ACC112 (cell line): ENCODE data around the gene TCL1A.

Experiments used
- H2AFZ ChIP-seq: fragments of 200-600 bp; sonication (generic); one replicate; pipeline ENCODE4 v1.6.0; 2017; ENCODE audit warnings: antibody characterized with exemption, low read length; ENCODE audit not compliant: unreplicated experiment
- H3K27ac ChIP-seq: fragments of 200-600 bp; sonication (generic); 2 replicates; pipeline ENCODE4 v1.5.1; 2014; ENCODE audit warnings: low read depth, mild to moderate bottlenecking, antibody characterized with exemption, low read length, moderate library complexity
- H3K27me3 ChIP-seq: fragments of 200-600 bp; sonication (generic); 2 replicates; pipeline ENCODE4 v1.6.1; 2014; ENCODE audit warnings: mild to moderate bottlenecking, antibody characterized with exemption, low read length, moderate library complexity, mixed read lengths; ENCODE audit not compliant: insufficient read depth
- H3K36me3 ChIP-seq: fragments of 200-600 bp; sonication (generic); 2 replicates; pipeline ENCODE4 v1.6.1; 2016; ENCODE audit warnings: mild to moderate bottlenecking, antibody characterized with exemption, low read length, moderate library complexity, mixed read lengths; ENCODE audit not compliant: insufficient read depth
- H3K4me1 ChIP-seq: fragments of 200-600 bp; sonication (generic); one replicate; pipeline ENCODE4 v1.6.1; 2016; ENCODE audit warnings: low read length, mixed read lengths; ENCODE audit not compliant: insufficient read depth, unreplicated experiment, control insufficient read depth
- H3K4me3 ChIP-seq: fragments of 200-600 bp; sonication (generic); 2 replicates; pipeline ENCODE4 v1.5.1; 2014; ENCODE audit warnings: mild to moderate bottlenecking, low read depth, low read length
- H3K79me2 ChIP-seq: fragments of 200-600 bp; sonication (generic); one replicate; pipeline ENCODE4 v1.6.0; 2016; ENCODE audit warnings: low read length; ENCODE audit not compliant: control insufficient read depth, unreplicated experiment, insufficient read depth

The TCL1A gene

GRCh38 chr14:95692109-95692508, 21.8 kb downstream of the TCL1A start:
- H3K79me2 ChIP-seq, result no peaks in the 10 kb centered on the region
- H3K36me3 ChIP-seq, result no peaks in the 10 kb centered on the region
- H3K4me1 ChIP-seq, result no peaks in the 10 kb centered on the region
- no peaks in the 10 kb centered on the region for H3K27me3 ChIP-seq
- H3K27ac ChIP-seq, result no peak overlapping the region
- H3K4me3 ChIP-seq, result no peak overlapping the region
- no peak overlapping the region for H2AFZ ChIP-seq

- no peak overlapping the region for H2AFZ ChIP-seq
- no peak overlapping the region for H3K4me3 ChIP-seq
- H3K27ac ChIP-seq, result no peak overlapping the region
- H3K36me3 ChIP-seq, result no peaks in the 10 kb centered on the region
- no peaks in the 10 kb centered on the region for H3K27me3 ChIP-seq
- no peaks in the 10 kb centered on the region for H3K4me1 ChIP-seq
- no peaks in the 10 kb centered on the region for H3K79me2 ChIP-seq
These were observed 22.3 kb downstream of the TCL1A start for GRCh38 chr14:95691591-95691990.

GRCh38 chr14:95690815-95691214, 23.1 kb downstream of the TCL1A start:
- no peaks in the 10 kb centered on the region for H3K4me1 ChIP-seq
- H2AFZ ChIP-seq, result no peak overlapping the region
- H3K36me3 ChIP-seq, result no peaks in the 10 kb centered on the region
- H3K4me3 ChIP-seq, result no peak overlapping the region
- no peak overlapping the region for H3K27ac ChIP-seq
- no peaks in the 10 kb centered on the region for H3K27me3 ChIP-seq
- no peaks in the 10 kb centered on the region for H3K79me2 ChIP-seq

GRCh38 chr14:95689441-95689840, 24.5 kb downstream of the TCL1A start:
- Histone ChIP-seq H3K4me1 (no peaks in the 10 kb centered on the region), H3K4me3 (no peak overlapping the region), H3K27ac (no peak overlapping the region), H3K27me3 (no peaks in the 10 kb centered on the region), H3K36me3 (no peaks in the 10 kb centered on the region), H3K79me2 (no peaks in the 10 kb centered on the region), H2AFZ (no peak overlapping the region)

GRCh38 chr14:95686935-95687334, 27.0 kb downstream of the TCL1A start:
- Histone ChIP-seq H3K27ac (no peak overlapping the region), H3K79me2 (no peaks in the 10 kb centered on the region), H3K4me1 (no peaks in the 10 kb centered on the region), H3K4me3 (no peak overlapping the region), H3K27me3 (no peaks in the 10 kb centered on the region), H3K36me3 (no peaks in the 10 kb centered on the region), H2AFZ (no peak overlapping the region)

GRCh38 chr14:95685978-95686922, 27.7 kb downstream of the TCL1A start, which contains the start of gene TCL1B:
Gene TCL1B, plus strand, starts transcription at chr14:95686426. Its CDS starts 42 bp downstream, at chr14:95686468.
- H3K36me3 ChIP-seq, result no peaks in the 10 kb centered on the region
- H2AFZ ChIP-seq, result no peak within 1 kb of the TSS
- H3K4me3 ChIP-seq, result no peak within 1 kb of the TSS
- no peaks in the 10 kb centered on the region for H3K4me1 ChIP-seq
- no peaks in the 10 kb centered on the region for H3K27me3 ChIP-seq
- H3K79me2 ChIP-seq, result no peaks in the 10 kb centered on the region
- no peak within 1 kb of the TSS for H3K27ac ChIP-seq

- Histone ChIP-seq H3K36me3 (no peaks in the 10 kb centered on the region), H2AFZ (no peak overlapping the region), H3K27me3 (no peaks in the 10 kb centered on the region), H3K27ac (no peak overlapping the region), H3K4me3 (no peak overlapping the region), H3K4me1 (no peaks in the 10 kb centered on the region), H3K79me2 (no peaks in the 10 kb centered on the region)
These were observed 30.1 kb downstream of the TCL1A start for GRCh38 chr14:95683793-95684192.

- Histone ChIP-seq H3K27ac (no peak overlapping the region), H3K4me1 (no peaks in the 10 kb centered on the region), H2AFZ (no peak overlapping the region), H3K27me3 (no peaks in the 10 kb centered on the region), H3K4me3 (no peak overlapping the region), H3K36me3 (no peaks in the 10 kb centered on the region), H3K79me2 (no peaks in the 10 kb centered on the region)
These were observed 32.8 kb downstream of the TCL1A start for GRCh38 chr14:95681153-95681552.

- Histone ChIP-seq H3K4me1 (no peaks in the 10 kb centered on the region), H3K4me3 (no peak overlapping the region), H2AFZ (no peak overlapping the region), H3K27me3 (no peaks in the 10 kb centered on the region), H3K79me2 (no peaks in the 10 kb centered on the region), H3K27ac (no peak overlapping the region), H3K36me3 (no peaks in the 10 kb centered on the region)
These were observed 33.8 kb downstream of the TCL1A start for GRCh38 chr14:95679998-95680735.

- H3K4me1 ChIP-seq, result no peaks in the 10 kb centered on the region
- no peaks in the 10 kb centered on the region for H3K36me3 ChIP-seq
- no peaks in the 10 kb centered on the region for H3K27me3 ChIP-seq
- no peak overlapping the region for H3K4me3 ChIP-seq
- no peaks in the 10 kb centered on the region for H3K79me2 ChIP-seq
- H3K27ac ChIP-seq, result no peak overlapping the region
- H2AFZ ChIP-seq, result no peak overlapping the region
These were observed 34.6 kb downstream of the TCL1A start for GRCh38 chr14:95679148-95679815.
